Activated naive CD4-positive, alpha-beta T cell treated with anti-CD3 and anti-CD28 coated beads, Interleukin-2, amount 50 U/mL, for 72 hours (primary cell): ENCODE results near the gene TIAM1. TPM values are rescaled to one million over a fixed set of nuclear protein-coding genes. Genes with fewer than 3 reads are reported as not detected.
"Not testable (repeated sequence)": the region's sequence is repeated elsewhere in the genome, so short reads cannot be mapped to it uniquely, and the experiment has no call there.

Experiments
- ATAC-seq, 2 donors: fragments of 150-1000 bp; cut with Tn5 transposase; 2 replicates each; pipeline ENCODE4 v1.10.0; 2021; ENCODE audit warnings: mild to moderate bottlenecking in 2 of 2, moderate library complexity in 2 of 2
- DNase-seq, 2 donors: peaks; one replicate each; pipeline ENCODE4 v3.0.0; 2021 to 2022; ENCODE audit warnings: low spot score in 2 of 2
- H3K27ac Mint-ChIP-seq, 2 donors: one replicate each; pipeline ENCODE4 v1.8.0; 2022; ENCODE audit warnings: mild to moderate bottlenecking in 2 of 2, mixed read lengths in 2 of 2
- H3K36me3 Mint-ChIP-seq, 2 donors: one replicate each; pipeline ENCODE4 v1.8.0; 2022; ENCODE audit warnings: mixed read lengths in 2 of 2
- H3K9me3 Mint-ChIP-seq, 2 donors: one replicate each; pipeline ENCODE4 v1.8.0; 2022; ENCODE audit warnings: mixed read lengths in 2 of 2
- total RNA-seq, 2 donors: library from RNA; stranded (reverse); gene quantifications; one replicate each; pipeline ENCODE4 v1.2.3, GENCODE V29; 2022

TIAM1 gene
- total RNA-seq, 2 donors from 2014 or later, result 43.7 to 70.6 TPM

DNA sequence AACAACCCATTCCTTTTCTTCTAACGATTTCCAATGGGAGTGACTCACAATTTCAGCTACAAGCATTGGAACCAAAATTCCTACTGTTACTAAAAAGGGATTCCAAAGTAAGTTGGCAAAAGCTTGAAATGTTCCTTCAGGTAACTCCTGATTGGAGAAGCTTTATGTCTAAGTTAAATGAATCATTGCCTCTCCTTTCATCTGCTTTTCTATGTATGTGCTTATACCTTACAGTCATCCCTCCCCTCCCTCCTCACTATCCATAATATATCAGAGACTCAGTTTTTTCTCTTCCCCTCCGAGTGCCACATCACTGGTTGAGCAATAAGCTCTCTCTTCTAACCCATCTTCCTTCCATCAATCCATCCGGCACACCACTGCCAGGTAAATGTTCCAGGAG, 86.8 kb downstream of the TIAM1 start:
- ATAC-seq, result no peak
- Mint-ChIP-seq H3K36me3 (no peaks in the 10 kb centered on the region), H3K9me3 (no peaks in the 10 kb centered on the region), H3K27ac (peak overlapping the region in 1 of 2 donors; percentile 34)
- DNase-seq, result no peak

DNA sequence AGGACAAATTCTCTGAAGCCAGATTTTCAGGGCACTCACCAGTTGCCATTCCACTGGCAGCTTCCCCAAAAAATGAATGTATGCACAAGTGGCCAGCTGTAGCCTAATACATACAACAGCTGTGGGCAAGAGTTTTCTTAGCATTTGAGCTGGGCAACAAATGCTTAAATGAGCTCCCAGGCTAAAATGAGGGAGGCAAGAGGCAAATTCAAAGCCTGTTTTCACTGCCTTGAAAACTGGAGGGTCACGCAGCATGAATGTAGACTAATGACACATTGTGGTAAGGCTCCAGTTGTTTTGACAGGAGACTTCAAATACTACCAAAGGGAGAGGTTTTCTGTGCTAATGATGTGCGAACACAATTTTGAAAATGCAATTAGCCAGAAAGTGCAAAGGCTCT, 88.2 kb downstream of the TIAM1 start:
- DNase-seq (no peak), ATAC-seq (no peak)
- Mint-ChIP-seq H3K27ac (no peak overlapping the region), H3K9me3 (no peaks in the 10 kb centered on the region), H3K36me3 (peaks cover 0 to 2% of the 10 kb centered on the region in 2 donors)

DNA sequence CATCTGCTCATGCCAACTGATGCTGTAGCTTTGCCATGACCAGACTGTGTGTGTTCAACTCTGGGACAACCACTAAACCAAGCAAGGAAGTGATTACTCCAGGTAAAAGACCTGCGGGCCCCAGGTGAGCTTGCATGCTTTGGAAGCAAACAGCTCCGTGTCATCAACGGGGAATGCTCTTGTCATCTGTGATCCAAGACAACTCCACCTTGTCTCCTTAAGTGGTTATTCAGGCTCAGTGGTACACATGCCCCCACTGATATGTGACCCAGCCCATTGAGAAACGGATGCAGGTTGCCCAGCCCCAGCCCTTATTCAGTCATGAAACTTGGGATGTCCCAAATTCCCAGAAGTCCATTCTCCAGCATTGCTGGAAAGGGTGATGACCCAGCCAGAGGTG, 89.0 kb downstream of the TIAM1 start:
- DNase-seq, result no peak
- no peaks in the 10 kb centered on the region for H3K9me3 Mint-ChIP-seq
- H3K27ac Mint-ChIP-seq, result no peak overlapping the region
- ATAC-seq, result no peak
- H3K36me3 Mint-ChIP-seq, result peaks cover 0 to 4% of the 10 kb centered on the region in 2 donors

DNA sequence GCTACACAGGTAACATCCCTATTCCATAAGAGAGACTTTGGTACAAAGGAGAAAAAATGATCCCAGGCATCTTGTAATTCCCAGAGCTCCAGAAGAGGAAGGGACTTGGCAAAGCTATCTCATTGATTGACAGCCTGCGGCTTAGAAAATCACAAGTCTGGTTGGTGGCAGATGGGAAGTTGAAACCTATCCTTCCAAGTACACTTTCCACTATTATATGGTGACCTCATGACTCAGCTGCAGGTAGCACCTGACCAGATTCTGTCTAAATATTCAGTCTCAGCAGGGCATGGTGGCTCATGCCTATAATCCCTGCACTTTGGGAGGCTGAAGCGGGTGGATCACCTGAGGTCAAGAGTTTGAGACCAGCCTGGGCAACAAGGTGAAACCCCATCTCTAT, 89.9 kb downstream of the TIAM1 start:
- DNase-seq (no peak), ATAC-seq (no peak)
- no peak overlapping the region for H3K27ac Mint-ChIP-seq
- H3K9me3 Mint-ChIP-seq, result peaks cover 0 to under 1% of the 10 kb centered on the region in 2 donors
- H3K36me3 Mint-ChIP-seq, result peaks cover under 1 to 6% of the 10 kb centered on the region in 2 donors

DNA sequence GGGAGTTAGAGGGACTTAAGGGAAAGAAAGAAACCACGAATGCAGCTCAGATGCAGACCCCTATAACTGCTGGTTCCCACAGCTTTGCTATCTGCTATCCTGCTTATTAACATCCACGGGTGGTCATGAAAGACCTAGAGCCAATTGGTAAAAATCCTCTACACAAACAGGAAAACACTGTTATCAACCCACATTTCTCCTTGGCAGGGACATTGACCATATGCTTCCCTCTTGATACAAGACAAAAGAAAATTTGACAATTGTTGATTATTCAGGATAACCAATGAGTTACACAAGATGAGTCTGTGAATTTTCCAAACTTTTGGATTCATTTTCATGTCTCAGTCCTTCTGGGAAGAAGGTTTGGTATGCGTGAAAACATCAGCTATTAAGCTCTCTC, 90.4 kb downstream of the TIAM1 start:
- H3K36me3 Mint-ChIP-seq, result peaks cover 5 to 10% of the 10 kb centered on the region in 2 donors
- H3K27ac Mint-ChIP-seq, result no peak overlapping the region
- ATAC-seq (no peak), DNase-seq (no peak)
- peaks cover 0 to 5% of the 10 kb centered on the region in 2 donors for H3K9me3 Mint-ChIP-seq

DNA sequence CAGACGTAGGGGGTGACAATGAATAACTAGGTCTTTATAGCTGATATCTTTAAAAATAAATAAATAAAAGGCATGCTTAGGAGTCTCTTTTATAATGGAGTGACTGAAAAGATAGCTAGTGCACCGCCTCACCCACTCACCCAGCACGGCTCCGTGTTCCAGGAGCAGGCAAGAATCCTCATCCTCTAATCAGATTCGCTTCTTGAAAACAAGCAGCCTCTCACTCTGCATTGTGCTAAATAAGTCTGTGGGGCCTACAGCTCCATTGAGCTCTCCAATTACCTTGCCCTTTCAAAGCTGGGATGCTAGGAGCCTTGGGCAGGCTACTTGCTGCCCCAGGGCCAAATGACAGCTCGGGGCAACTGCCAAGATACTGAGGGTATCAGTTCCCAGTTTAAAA, 91.5 kb downstream of the TIAM1 start:
- no peak for ATAC-seq
- Mint-ChIP-seq H3K27ac (no peak overlapping the region), H3K36me3 (peaks cover 8 to 15% of the 10 kb centered on the region in 2 donors), H3K9me3 (peaks cover 0 to 5% of the 10 kb centered on the region in 2 donors)
- no peak for DNase-seq

DNA sequence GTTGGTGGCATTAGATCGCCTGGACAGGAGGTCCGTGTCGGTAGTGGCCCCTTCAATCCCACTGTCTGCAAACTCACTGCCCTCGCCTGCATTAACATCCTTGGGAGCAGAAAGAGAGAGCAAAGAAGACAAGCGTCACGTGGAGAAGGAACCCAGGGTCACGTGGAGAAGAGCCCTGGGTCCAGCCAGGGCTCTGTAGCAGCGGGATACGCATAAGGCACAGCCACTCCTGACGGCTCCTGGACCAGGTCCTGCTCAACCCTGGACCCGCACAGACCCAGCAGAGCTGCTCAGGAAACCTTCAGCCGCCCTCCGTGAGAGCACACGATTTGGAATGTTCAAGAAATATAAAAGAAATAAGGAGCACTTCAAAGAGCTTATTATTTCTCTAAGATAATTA, 92.0 kb downstream of the TIAM1 start:
- peaks cover 8 to 15% of the 10 kb centered on the region in 2 donors for H3K36me3 Mint-ChIP-seq
- no peak overlapping the region for H3K27ac Mint-ChIP-seq
- ATAC-seq (no peak), DNase-seq (no peak)
- H3K9me3 Mint-ChIP-seq, result peaks cover 0 to 5% of the 10 kb centered on the region in 2 donors

DNA sequence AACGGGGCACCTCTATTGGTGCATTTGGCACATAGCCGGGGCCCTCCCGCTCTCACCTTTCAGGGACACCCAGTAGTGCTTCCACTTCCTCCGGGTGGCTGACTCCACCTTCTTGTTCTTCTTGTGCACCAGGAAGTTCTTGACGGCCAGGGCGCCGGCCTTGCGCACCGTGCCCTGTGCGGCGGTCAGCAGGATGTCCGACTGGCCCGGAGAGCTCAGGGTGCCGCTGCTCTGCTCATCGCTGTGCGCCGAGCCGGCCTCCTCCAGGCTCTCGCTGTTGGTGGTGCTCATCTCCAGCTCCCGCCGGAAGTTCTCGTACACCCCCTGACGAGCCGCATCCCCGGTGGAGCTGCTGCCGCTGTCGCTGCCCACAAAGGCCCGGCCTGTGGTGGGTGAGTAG, 92.4 kb downstream of the TIAM1 start:
- Mint-ChIP-seq H3K9me3 (peaks cover 0 to 5% of the 10 kb centered on the region in 2 donors), H3K36me3 (peaks cover 8 to 18% of the 10 kb centered on the region in 2 donors), H3K27ac (no peak overlapping the region)
- DNase-seq (no peak), ATAC-seq (no peak)

DNA sequence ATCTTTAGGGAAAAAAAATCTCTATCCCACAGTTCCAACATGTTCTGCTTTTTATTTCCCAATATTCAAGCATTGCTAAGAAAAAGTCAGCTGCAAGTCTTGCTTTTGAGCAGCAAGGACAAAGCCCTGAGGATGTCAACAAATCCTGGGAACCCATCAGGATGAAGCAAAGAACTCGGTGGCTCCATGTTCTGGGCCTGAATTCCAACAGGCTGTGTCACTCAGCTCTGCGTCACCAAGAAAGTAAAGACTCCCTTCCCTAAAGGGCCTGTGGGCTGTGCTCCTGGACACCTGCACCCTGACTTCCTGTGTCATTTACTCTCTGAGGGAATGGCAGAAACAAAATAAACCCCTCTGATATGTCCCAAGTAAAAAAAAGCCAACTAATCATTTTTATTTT, 95.5 kb downstream of the TIAM1 start:
- no peak for ATAC-seq
- H3K36me3 Mint-ChIP-seq, result peaks cover 29 to 49% of the 10 kb centered on the region in 2 donors

DNA sequence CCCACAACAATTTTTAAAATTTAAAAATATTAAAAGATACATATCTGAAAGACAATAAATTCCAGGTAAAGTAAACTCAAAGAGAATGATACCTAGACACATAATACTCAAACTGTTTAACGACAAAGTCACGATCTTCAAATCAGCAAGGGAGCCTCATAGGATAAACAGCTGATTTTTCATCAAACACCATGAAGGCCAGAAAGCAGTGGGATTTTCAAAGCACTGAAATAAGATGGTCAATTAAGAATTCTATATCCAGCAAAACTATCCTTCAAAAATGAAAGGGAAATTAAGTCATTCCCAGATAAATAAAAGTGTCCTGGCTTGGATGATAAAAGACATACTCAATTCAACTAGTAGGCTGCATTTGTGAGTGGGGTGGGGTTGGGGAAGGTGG, 100.5 kb downstream of the TIAM1 start:
- no peak for ATAC-seq
- peaks cover 46 to 78% of the 10 kb centered on the region in 2 donors for H3K36me3 Mint-ChIP-seq
- peaks cover 13 to 17% of the 10 kb centered on the region in 2 donors for H3K9me3 Mint-ChIP-seq
- no peak overlapping the region for H3K27ac Mint-ChIP-seq
- no peak for DNase-seq

More for the DNA sequence above, 95.5 kb downstream of the TIAM1 start:
- no peak for DNase-seq
- no peak overlapping the region for H3K27ac Mint-ChIP-seq
- peaks cover 0 to 10% of the 10 kb centered on the region in 2 donors for H3K9me3 Mint-ChIP-seq

DNA sequence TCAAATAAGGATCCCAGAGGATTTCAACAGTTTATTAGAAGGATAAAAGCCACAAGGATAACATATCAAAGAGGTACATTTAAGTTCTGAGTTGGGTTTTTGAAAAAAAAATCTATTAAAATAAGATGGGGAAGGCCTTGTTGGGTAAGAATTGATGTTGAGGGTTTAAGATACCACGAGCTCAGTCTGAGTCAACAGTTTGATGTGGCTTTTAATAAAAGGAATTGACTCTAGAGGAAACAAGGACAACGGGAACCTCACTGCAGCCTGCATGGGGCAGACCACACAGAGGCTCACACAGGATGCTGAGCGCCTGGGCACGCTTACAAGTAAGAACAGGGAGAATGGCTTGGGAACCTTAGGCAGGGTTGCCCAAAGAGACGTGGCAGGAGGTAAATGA, 107.5 kb downstream of the TIAM1 start:
- peaks cover 9 to 16% of the 10 kb centered on the region in 2 donors for H3K9me3 Mint-ChIP-seq
- peak in 1 of 2 donors; percentile 20 for DNase-seq
- peaks cover 15 to 65% of the 10 kb centered on the region in 2 donors for H3K36me3 Mint-ChIP-seq
- peak; percentile 83 to 85 for ATAC-seq
- H3K27ac Mint-ChIP-seq, result peak overlapping the region in 1 of 2 donors; percentile 67

DNA sequence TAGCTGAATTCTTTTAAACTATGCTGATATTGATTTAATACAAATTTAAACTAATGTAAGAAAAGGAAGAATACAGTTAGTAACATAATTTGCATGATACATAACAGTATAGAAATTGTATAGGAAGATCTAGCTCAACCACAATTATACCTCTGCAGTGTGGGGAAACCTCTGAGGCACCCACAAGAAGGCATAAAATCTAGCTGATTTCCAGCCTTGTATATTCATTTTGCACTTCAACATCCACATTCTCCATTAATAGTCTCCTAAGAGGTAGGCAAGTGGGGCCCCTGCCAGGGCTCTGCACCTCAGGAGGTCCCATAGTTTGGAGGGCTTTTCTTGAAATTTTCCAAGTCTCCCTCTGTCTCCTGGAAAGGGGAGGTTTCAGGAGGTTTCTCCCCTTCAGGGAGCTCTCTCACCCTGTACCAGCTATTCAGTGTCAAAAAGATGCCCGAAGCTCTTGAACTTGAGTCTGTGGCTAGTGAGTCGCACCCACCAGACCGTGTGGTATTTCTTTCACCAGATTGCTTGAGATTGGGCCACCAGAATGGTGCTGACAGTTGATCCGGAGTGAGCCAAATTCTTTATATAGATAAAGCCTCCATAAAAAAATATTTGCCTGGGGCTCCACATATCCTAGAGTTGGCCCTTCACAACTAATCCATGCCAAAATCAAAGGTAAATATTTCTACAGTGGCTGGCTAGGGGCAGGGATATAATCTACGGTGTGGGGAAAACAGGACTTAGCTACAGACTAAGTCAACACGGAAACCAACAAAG, 108.2 kb downstream of the TIAM1 start:
- H3K27ac Mint-ChIP-seq, result peak overlapping the region in 1 of 2 donors; percentile 67
- H3K9me3 Mint-ChIP-seq, result peaks cover 5 to 10% of the 10 kb centered on the region in 2 donors
- ATAC-seq, result peak; percentile 76 to 77
- H3K36me3 Mint-ChIP-seq, result peaks cover 9 to 58% of the 10 kb centered on the region in 2 donors
- no peak for DNase-seq

DNA sequence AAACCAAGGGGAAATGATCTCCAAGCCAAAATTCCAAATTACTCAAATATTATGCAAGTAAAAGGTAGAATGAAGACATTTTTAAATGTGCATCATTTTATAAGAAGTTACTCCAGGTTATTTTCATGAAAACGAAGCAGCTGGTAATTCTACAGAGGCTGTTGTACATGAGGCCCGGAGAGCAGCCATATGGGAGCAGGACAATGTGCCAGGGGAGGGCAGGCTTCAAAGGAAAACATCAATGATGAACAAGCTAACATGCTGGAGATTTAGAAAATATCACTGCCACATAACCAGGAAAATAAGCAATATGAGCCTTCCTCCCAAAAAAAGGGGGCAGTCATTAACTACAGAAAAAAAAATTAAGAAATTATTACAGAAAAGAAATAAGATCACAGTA, 109.1 kb downstream of the TIAM1 start:
- H3K36me3 Mint-ChIP-seq, result peaks cover under 1 to 49% of the 10 kb centered on the region in 2 donors

DNA sequence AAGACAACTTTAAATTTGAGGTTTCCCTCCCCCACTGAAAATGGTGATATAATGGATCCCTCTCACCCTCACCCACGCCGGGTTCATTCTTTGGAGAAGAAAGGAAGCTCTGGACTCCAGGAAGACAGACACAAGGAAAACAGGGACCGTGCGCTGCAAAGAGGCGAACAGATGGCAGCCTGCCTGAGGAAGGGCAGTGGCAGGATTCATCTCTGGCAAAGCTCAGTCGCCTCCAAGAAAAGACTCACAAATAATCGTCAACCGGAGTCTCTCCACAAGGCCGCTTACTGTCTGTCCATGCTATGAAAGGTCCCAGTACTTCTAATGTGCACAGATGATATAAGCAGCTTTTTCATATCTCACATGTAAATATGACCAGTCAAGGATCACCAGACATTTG, 110.3 kb downstream of the TIAM1 start:
- DNase-seq, result no peak
- H3K36me3 Mint-ChIP-seq, result peaks cover 0 to 48% of the 10 kb centered on the region in 2 donors
- H3K27ac Mint-ChIP-seq, result no peak overlapping the region
- H3K9me3 Mint-ChIP-seq, result peaks cover 0 to 7% of the 10 kb centered on the region in 2 donors
- no peak for ATAC-seq

More for the DNA sequence above, 109.1 kb downstream of the TIAM1 start:
- ATAC-seq (no peak), DNase-seq (no peak)
- Mint-ChIP-seq H3K9me3 (peaks cover 0 to 4% of the 10 kb centered on the region in 2 donors), H3K27ac (no peak overlapping the region)

DNA sequence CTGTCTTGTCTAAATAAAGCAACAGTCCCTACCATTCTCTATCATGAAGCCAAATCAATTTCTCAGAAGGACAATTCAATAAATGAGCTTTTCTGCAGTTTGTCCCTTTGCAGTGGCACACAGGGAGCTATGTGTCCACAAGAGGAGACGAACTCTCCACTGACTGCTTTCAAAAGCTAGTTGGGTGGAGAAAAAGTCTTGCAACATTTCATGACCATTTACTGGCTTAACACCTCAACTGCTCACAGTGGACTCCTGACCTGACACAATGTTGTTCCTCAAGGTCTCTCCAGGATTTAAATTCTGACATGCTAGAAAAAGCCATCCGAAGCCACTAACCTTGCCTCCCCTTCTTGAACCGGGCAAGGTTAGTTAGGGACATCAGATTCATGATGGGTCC, 111.7 kb downstream of the TIAM1 start:
- H3K9me3 Mint-ChIP-seq, result peaks cover 0 to 8% of the 10 kb centered on the region in 2 donors
- peaks cover 0 to 41% of the 10 kb centered on the region in 2 donors for H3K36me3 Mint-ChIP-seq
- ATAC-seq (no peak), DNase-seq (no peak)
- no peak overlapping the region for H3K27ac Mint-ChIP-seq

DNA sequence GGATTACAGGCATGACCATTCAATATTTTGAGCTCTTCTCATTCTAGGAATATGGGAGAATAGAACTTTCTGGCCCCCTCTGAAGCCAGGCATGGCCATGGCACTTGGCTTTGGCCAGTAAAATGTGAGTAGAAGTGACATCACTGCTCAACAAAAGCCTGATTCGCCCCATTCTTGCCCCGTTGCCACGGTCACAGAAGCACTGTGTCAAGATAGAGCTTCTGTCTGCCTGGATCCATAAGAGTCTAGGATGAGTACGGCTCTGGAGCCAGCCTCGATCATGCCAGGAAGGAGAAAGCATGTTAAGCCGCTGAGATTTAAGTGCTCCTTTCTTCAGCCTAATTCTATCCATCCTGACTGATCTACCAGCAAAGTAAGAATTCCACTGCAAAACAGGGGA, 113.1 kb downstream of the TIAM1 start:
- Mint-ChIP-seq H3K27ac (no peak overlapping the region), H3K9me3 (peaks cover 0 to 8% of the 10 kb centered on the region in 2 donors), H3K36me3 (peaks cover under 1 to 35% of the 10 kb centered on the region in 2 donors)
- DNase-seq (no peak), ATAC-seq (no peak)

DNA sequence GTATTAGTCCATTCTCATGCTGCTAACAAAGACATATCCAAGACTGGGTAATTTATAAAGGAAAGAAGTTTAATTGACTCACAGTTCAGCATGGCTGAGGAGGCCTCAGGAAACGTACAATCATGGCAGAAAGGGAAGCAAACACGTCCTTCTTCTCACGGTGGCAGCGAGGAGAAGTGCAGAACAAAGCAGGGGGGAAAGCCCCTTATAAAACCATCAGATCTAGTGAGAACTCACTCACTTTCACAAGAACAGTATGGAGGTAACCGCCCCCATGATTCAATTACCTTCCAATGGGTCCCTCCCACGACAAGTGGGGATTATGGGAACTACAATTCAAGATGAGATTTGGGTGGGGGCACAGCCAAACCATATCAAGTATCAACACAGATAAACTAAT, 115.3 kb downstream of the TIAM1 start:
- H3K36me3 Mint-ChIP-seq, result peaks cover 16 to 32% of the 10 kb centered on the region in 2 donors

DNA sequence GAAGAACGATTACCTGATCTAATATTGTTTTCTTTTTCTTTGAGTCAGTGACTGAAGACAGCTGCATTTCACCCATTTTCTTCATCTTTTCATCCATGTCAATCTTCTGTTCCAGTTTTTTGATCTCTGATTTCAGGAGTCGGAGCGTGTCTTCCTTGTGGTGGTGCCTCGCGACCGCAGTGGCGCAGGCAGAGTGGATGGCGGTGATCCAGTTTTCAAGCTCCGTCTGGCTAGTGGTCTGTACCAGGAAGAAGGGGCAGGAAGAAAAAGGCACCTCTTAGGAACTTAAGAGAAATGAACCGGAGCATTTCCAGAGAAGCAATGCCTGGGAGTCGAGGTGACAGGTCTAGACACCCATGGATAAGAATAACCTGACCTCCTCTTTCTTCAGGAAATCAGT, 118.3 kb downstream of the TIAM1 start:
- DNase-seq (no peak), ATAC-seq (no peak)
- peaks cover 0 to 4% of the 10 kb centered on the region in 2 donors for H3K9me3 Mint-ChIP-seq
- H3K36me3 Mint-ChIP-seq, result peaks cover 23 to 40% of the 10 kb centered on the region in 2 donors
- no peak overlapping the region for H3K27ac Mint-ChIP-seq

More for the DNA sequence above, 115.3 kb downstream of the TIAM1 start:
- ATAC-seq, result peak; percentile 48 to 82
- H3K9me3 Mint-ChIP-seq, H3K27ac Mint-ChIP-seq, DNase-seq: not testable (repeated sequence)
